GM12891 (cell line): ENCODE results near the gene FEZ2.

ENCODE experiments used
- PAX5 ChIP-seq: IDR thresholded peaks from 2 replicates; pipeline ENCODE4 v1.6.1; 2011; ENCODE audit warnings: low read length, moderate library complexity, mild to moderate bottlenecking; ENCODE audit not compliant: insufficient read depth, severe bottlenecking
- POLR2A ChIP-seq: IDR thresholded peaks from 2 replicates; pipeline ENCODE4 v1.6.1; 2011; ENCODE audit warnings: low read depth, low read length, control low read depth
- POLR2AphosphoS5 ChIP-seq: IDR thresholded peaks from 2 replicates; pipeline ENCODE4 v1.6.1; 2011; ENCODE audit warnings: low read depth, low read length, control low read depth
- POU2F2 ChIP-seq: IDR thresholded peaks from 2 replicates; pipeline ENCODE4 v1.6.1; 2011; ENCODE audit warnings: low read depth, mild to moderate bottlenecking, control low read depth, low read length, moderate library complexity
- SPI1 ChIP-seq: IDR thresholded peaks from 2 replicates; pipeline ENCODE4 v1.6.1; 2011; ENCODE audit warnings: low read depth, low read length, control low read depth
- TAF1 ChIP-seq: IDR thresholded peaks from 2 replicates; pipeline ENCODE4 v1.6.1; 2011; ENCODE audit warnings: low read depth, low read length, control low read depth

DNA sequence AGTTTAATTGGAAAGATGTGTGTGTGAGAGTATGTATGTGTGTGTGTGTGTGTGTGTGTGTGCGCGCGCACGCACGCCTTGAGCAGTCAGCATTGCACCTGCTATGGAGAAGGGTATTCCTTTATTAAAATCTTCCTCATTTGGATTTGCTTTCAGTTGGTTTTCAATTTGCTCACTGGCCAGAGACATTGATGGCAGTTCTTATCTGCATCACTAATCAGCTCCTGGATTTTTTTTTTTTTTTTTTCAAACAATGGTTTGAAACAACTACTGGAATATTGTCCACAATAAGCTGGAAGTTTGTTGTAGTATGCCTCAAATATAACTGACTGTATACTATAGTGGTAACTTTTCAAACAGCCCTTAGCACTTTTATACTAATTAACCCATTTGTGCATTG lies 48.0 kb downstream of the FEZ2 start:
- TF ChIP-seq POLR2A, result no peak
- no peak for TF ChIP-seq POLR2AphosphoS5
- no peak for TF ChIP-seq TAF1
- no peak for TF ChIP-seq PAX5
- no peak for TF ChIP-seq SPI1
- no peak for TF ChIP-seq POU2F2
